GM19468 (cell line): Measurements from ENCODE around the gene TEX44.

ENCODE experiments used
- ATAC-seq: cut with Tn5 transposase; IDR thresholded peaks from one replicate; pipeline ENCODE4 v1.9.1; 2021; ENCODE audit warnings: mild to moderate bottlenecking, moderate library complexity, moderate number of reproducible peaks; ENCODE audit not compliant: unreplicated experiment; ENCODE audit errors: extremely low read depth

TEX44 gene

GRCh38 chr2:231602859-231603467, 10.3 kb downstream of the TEX44 start:
- no peak for ATAC-seq

GRCh38 chr2:231604101-231604684, 11.5 kb downstream of the TEX44 start:
- ATAC-seq = peak; percentile 30

GRCh38 chr2:231604685-231605606, 12.3 kb downstream of the TEX44 start:
- peak; percentile 74 for ATAC-seq

GRCh38 chr2:231605607-231606091, 13.0 kb downstream of the TEX44 start:
- ATAC-seq = no peak

- ATAC-seq = no peak
Measured at GRCh38 chr2:231606941-231607340, 14.3 kb downstream of the TEX44 start.

GRCh38 chr2:231611273-231612108, 18.8 kb downstream of the TEX44 start:
- ATAC-seq = no peak

- ATAC-seq = no peak
Measured at GRCh38 chr2:231612109-231612455, 19.4 kb downstream of the TEX44 start.

- ATAC-seq = peak; percentile 24
Measured at GRCh38 chr2:231612456-231613330, 20.0 kb downstream of the TEX44 start.

GRCh38 chr2:231613331-231613662, 20.6 kb downstream of the TEX44 start:
- ATAC-seq = no peak

- ATAC-seq = peak; percentile 67
Measured at GRCh38 chr2:231613663-231614558, 21.2 kb downstream of the TEX44 start.

GRCh38 chr2:231614559-231615057, 21.9 kb downstream of the TEX44 start:
- ATAC-seq = no peak

- no peak for ATAC-seq
Measured at GRCh38 chr2:231615058-231615671, 22.5 kb downstream of the TEX44 start.

- no peak for ATAC-seq
Measured at GRCh38 chr2:231616296-231616695, 23.6 kb downstream of the TEX44 start.

GRCh38 chr2:231617059-231617926, 24.6 kb downstream of the TEX44 start:
- no peak for ATAC-seq

GRCh38 chr2:231621051-231621879, 28.6 kb downstream of the TEX44 start:
- ATAC-seq = no peak

GRCh38 chr2:231622963-231623362, 30.3 kb downstream of the TEX44 start:
- no peak for ATAC-seq
